Esophagus muscularis mucosa (tissue), 4 donors: ENCODE measurements around the gene DAAM2. TPM values are rescaled to one million over a fixed set of nuclear protein-coding genes. Genes with fewer than 3 reads are reported as not detected.

ENCODE experiments used
- DNase-seq: peaks from one replicate; pipeline ENCODE4 v3.0.0-alpha.2; 2017; ENCODE audit errors: extremely low spot score
- H3K27ac ChIP-seq, 4 donors: fragments of 200-600 bp; sonication (generic); replicated peaks in 1 of 4; 1 replicate in 3 of 4; 2 replicates in 1 of 4; pipeline ENCODE4 v1.5.1; 2016 to 2019; ENCODE audit warnings: mild to moderate bottlenecking in 1 of 4
- H3K27me3 ChIP-seq, 4 donors: fragments of 200-600 bp; sonication (generic); one replicate each; pipeline versions ENCODE4 v1.5.1 to v1.6.0; 2016 to 2019
- H3K36me3 ChIP-seq, 4 donors: fragments of 200-600 bp; sonication (generic); one replicate each; pipeline ENCODE4 v1.5.1; 2016 to 2019
- H3K4me1 ChIP-seq, 4 donors: fragments of 200-600 bp; sonication (generic); one replicate each; pipeline ENCODE4 v1.5.1; 2016 to 2019
- H3K4me3 ChIP-seq, 4 donors: fragments of 200-600 bp; sonication (generic); 1 replicate in 2 of 4; 2 replicates in 2 of 4; pipeline ENCODE4 v1.5.1; 2016 to 2019; ENCODE audit warnings: mild to moderate bottlenecking in 4 of 4, moderate library complexity in 1 of 4
- H3K9me3 ChIP-seq, 4 donors: fragments of 200-600 bp; sonication (generic); 1 replicate in 3 of 4; 2 replicates in 1 of 4; pipeline ENCODE4 v1.5.1; 2016 to 2019
- CTCF ChIP-seq, 3 experiments: fragments of 200-600 bp in 2 of 3; fragments of 450-650 bp in 1 of 3; sonication (generic) in 2 of 3; IDR thresholded peaks; one replicate each; pipeline ENCODE4 v1.5.1; 2017 to 2019; ENCODE audit warnings: antibody characterized with exemption in 3 of 3, mild to moderate bottlenecking in 2 of 3, moderate library complexity in 1 of 3
- EP300 ChIP-seq: sonication (generic); formaldehyde crosslinking; IDR thresholded peaks from one replicate; pipeline ENCODE4 v1.6.1; 2017; ENCODE audit warnings: antibody characterized with exemption
- POLR2A ChIP-seq: fragments of 450-650 bp; IDR thresholded peaks from one replicate; pipeline ENCODE4 v1.6.1; 2017; ENCODE audit warnings: antibody characterized with exemption, moderate library complexity, mild to moderate bottlenecking, low read depth
- POLR2AphosphoS5 ChIP-seq, 2 donors: sonication (generic); formaldehyde crosslinking; IDR thresholded peaks; one replicate each; pipeline ENCODE4 v1.6.1; 2017; ENCODE audit warnings: antibody characterized with exemption in 2 of 2
- WGBS: methylation state at CpG from one replicate; pipeline ENCODE4 v1.1.5; 2018; 5-methylcytosine and 5-hydroxymethylcytosine counted together
- intact Hi-C: fragments of 100-400 bp; cut with DNase I; formaldehyde crosslinking; loops from one replicate; pipeline ENCODE4 v1.15.1; 2023
- total RNA-seq, 4 donors: library from RNA; depleted of rRNA; stranded (reverse); fragments of >200 nt; gene quantifications; one replicate each; pipeline versions ENCODE4 v1.1.0 to v1.2.1, GENCODE V29; 2016

Gene DAAM2
- total RNA-seq, 4 donors from 2014 or later, result 221 to 446 (median 392) TPM

GRCh38 chr6:39790772-39791171 is 1.4 kb upstream of the DAAM2 start:
- intact Hi-C loops, result loop anchor here (5.0 to 10.0 kb wide), 2 partner anchors 296 to 413 kb away; no protein-coding TSS in a partner anchor
- peak overlapping the region; percentile 94 to 98 (median 96) for H3K27ac ChIP-seq

GRCh38 chr6:39791311-39791710 is 865 bp upstream of the DAAM2 start:
- DNase-seq, result peak; percentile 70
- Histone ChIP-seq H3K4me3 (peak overlapping the region in 1 of 4 donors; percentile 85), H3K27me3 (no peaks in the 10 kb centered on the region), H3K9me3 (no peaks in the 10 kb centered on the region), H3K27ac (peak overlapping the region; percentile 94 to 98 (median 96)), H3K36me3 (peaks cover 0 to 12% (median 2%) of the 10 kb centered on the region in 4 donors), H3K4me1 (peaks cover 13 to 52% (median 42%) of the 10 kb centered on the region in 4 donors)
- TF ChIP-seq EP300 (no peak), CTCF (IDR thresholded peaks at IDR 0.05) (peak in 1 of 3 experiments; percentile 20)
- intact Hi-C loops, result loop anchor here (5.0 to 10.0 kb wide), 2 partner anchors 297 to 414 kb away; no protein-coding TSS in a partner anchor
- 10% methylated on average over 1 of the region's 1 CpG for WGBS

More at GRCh38 chr6:39790772-39791171, 1.4 kb upstream of the DAAM2 start:
- WGBS, result 65% methylated on average over 5 of the region's 5 CpGs
- H3K9me3 ChIP-seq, result no peaks in the 10 kb centered on the region
- H3K36me3 ChIP-seq, result peaks cover 0 to 11% (median 2%) of the 10 kb centered on the region in 4 donors
- peak; percentile 87 for DNase-seq
- no peaks in the 10 kb centered on the region for H3K27me3 ChIP-seq
- H3K4me1 ChIP-seq, result peaks cover 12 to 49% (median 40%) of the 10 kb centered on the region in 4 donors
- no peak for TF ChIP-seq CTCF (IDR thresholded peaks at IDR 0.05)
- TF ChIP-seq POLR2A, result no peak
- TF ChIP-seq POLR2AphosphoS5 (IDR thresholded peaks at IDR 0.05), result peak in 1 of 2 donors; percentile 7
- no peak overlapping the region for H3K4me3 ChIP-seq

- 19% methylated on average over 28 of the region's 29 CpGs for WGBS
Measured at GRCh38 chr6:39792540-39793450, 619 bp downstream of the DAAM2 start.

GRCh38 chr6:39793516-39793915 is 1.3 kb downstream of the DAAM2 start:
- Histone ChIP-seq H3K36me3 (peaks cover 0 to 17% (median 2%) of the 10 kb centered on the region in 4 donors), H3K27me3 (no peaks in the 10 kb centered on the region), H3K4me3 (peak overlapping the region; percentile 83 to 87 (median 86)), H3K9me3 (no peaks in the 10 kb centered on the region), H3K4me1 (peaks cover 13 to 68% (median 62%) of the 10 kb centered on the region in 4 donors), H3K27ac (peak overlapping the region; percentile 94 to 98 (median 96))
- intact Hi-C loops, result loop anchor here (5.0 to 10.0 kb wide), 2 partner anchors 299 to 416 kb away; no protein-coding TSS in a partner anchor
- no peak for DNase-seq
- TF ChIP-seq EP300 (no peak), POLR2A (no peak), POLR2AphosphoS5 (IDR thresholded peaks at IDR 0.05) (no peak), CTCF (IDR thresholded peaks at IDR 0.05) (no peak)
- 24% methylated on average over 7 of the region's 7 CpGs for WGBS

More at GRCh38 chr6:39792540-39793450, 619 bp downstream of the DAAM2 start:
- peaks cover 0 to 15% (median 2%) of the 10 kb centered on the region in 4 donors for H3K36me3 ChIP-seq
- H3K4me1 ChIP-seq, result peaks cover 13 to 61% (median 56%) of the 10 kb centered on the region in 4 donors
- peak overlapping the region; percentile 83 to 87 (median 86) for H3K4me3 ChIP-seq
- TF ChIP-seq EP300, result no peak
- no peak for TF ChIP-seq CTCF (IDR thresholded peaks at IDR 0.05)
- no peak for TF ChIP-seq POLR2A
- no peak for TF ChIP-seq POLR2AphosphoS5 (IDR thresholded peaks at IDR 0.05)
- intact Hi-C loops, result loop anchor here (5.0 to 10.0 kb wide), 2 partner anchors 298 to 415 kb away; no protein-coding TSS in a partner anchor
- no peaks in the 10 kb centered on the region for H3K27me3 ChIP-seq
- DNase-seq, result no peak
- peak overlapping the region; percentile 94 to 98 (median 96) for H3K27ac ChIP-seq
- H3K9me3 ChIP-seq, result no peaks in the 10 kb centered on the region
